ENCODE measurements around the gene SLC6A19. TPM values are rescaled to one million over a fixed set of nuclear protein-coding genes. Genes with fewer than 3 reads are reported as not detected.

SLC6A19 gene
- total and polyA plus RNA-seq, 2 of the 4 experiments (the other 2 are of a cell fraction) = not detected

- WGBS, 2 experiments (ENCODE audit: extremely low coverage in 2 of 2, insufficient read length in 1 of 2) = no CpG with 5 or more reads among the region's 6 CpGs
- POLR2A ChIA-PET (ENCODE audit: unreplicated experiment) = no interaction called here
These were observed 10.6 kb upstream of the SLC6A19 start for GRCh38 chr5:1190837-1191239.

More at GRCh38 chr5:1190837-1191239, 10.6 kb upstream of the SLC6A19 start:
- Histone ChIP-seq H3K14ac (replicated peaks; ENCODE audit: low read depth, low read length) (no peak overlapping the region), H2BK5ac (ENCODE audit: low read depth, low read length, poor library complexity, severe bottlenecking) (no peak overlapping the region), H3K4me3 (ENCODE audit: insufficient read depth, low read depth, low read length) (no peak overlapping the region), H2AK9ac (replicated peaks; ENCODE audit: low read depth, low read length, poor library complexity) (no peak overlapping the region), H3K27ac (ENCODE audit: insufficient read depth, low read length) (no peak overlapping the region), H3K4me2 (ENCODE audit: low read depth, low read length) (no peak overlapping the region), H3K79me1 (ENCODE audit: low read depth in 1 of 2, low read length in 2 of 2) (no peaks in the 10 kb centered on the region), H2BK20ac (ENCODE audit: low read depth, low read length) (no peak overlapping the region), H3K56ac (ENCODE audit: extremely low read depth, insufficient read depth, low read length) (no peak overlapping the region), H3K23ac (ENCODE audit: low read depth, low read length) (no peak overlapping the region), H2BK120ac (ENCODE audit: low read depth, low read length) (no peak overlapping the region), H2BK15ac (ENCODE audit: low read depth, low read length) (no peak overlapping the region), H3K36me3 (ENCODE audit: control insufficient read depth, insufficient read depth, low read length) (no peaks in the 10 kb centered on the region), H3K9ac (ENCODE audit: low read depth, low read length) (no peak overlapping the region), H4K91ac (ENCODE audit: insufficient read depth, low read depth, low read length) (no peak overlapping the region), H3K4me1 (ENCODE audit: control insufficient read depth, insufficient read depth, low read length) (no peaks in the 10 kb centered on the region), H4K20me1 (ENCODE audit: insufficient read depth, low read length) (no peaks in the 10 kb centered on the region), H3K9me1 (ENCODE audit: insufficient read depth, low read length) (no peaks in the 10 kb centered on the region), H3K18ac (ENCODE audit: low read depth, low read length) (no peak overlapping the region), H4K8ac (ENCODE audit: low read depth in 2 of 2, low read length in 2 of 2) (no peak overlapping the region), H3K9me3 (ENCODE audit: control insufficient read depth, insufficient read depth, low read length) (no peaks in the 10 kb centered on the region), H2AFZ (replicated peaks; ENCODE audit: low read length, poor library complexity) (no peak overlapping the region), H3K27me3 (ENCODE audit: control insufficient read depth, insufficient read depth, low read length) (peaks cover 25% of the 10 kb centered on the region; the same call in 1 of the 2 replicates), H3K4ac (ENCODE audit: low read depth, low read length) (no peak overlapping the region), H4K5ac (ENCODE audit: low read depth, low read length) (no peak overlapping the region), H2AK5ac (ENCODE audit: low read depth, low read length) (no peak overlapping the region)
- DNase-seq (no peak), ATAC-seq (ENCODE audit: low read depth) (no peak)
- intact Hi-C loops (cut with micrococcal nuclease) (no loop called here), dilution Hi-C loops (cut with HindIII; ENCODE audit: low sequenced_read_pairs, unreplicated experiment) (no loop called here), in situ Hi-C loops (cut with MboI; ENCODE audit: low sequenced_read_pairs) (no loop called here)
- no TSS peak for BruUV-seq (replicated peaks)
- TF ChIP-seq RCOR1 (IDR thresholded peaks at IDR 0.05; ENCODE audit: insufficient replicate concordance, low read length) = no peak
- no peak for TF ChIP-seq USF2 (IDR thresholded peaks at IDR 0.05; ENCODE audit: low read depth, low read length)
- TF ChIP-seq MAZ (IDR thresholded peaks at IDR 0.05; ENCODE audit: borderline replicate concordance, low read depth, low read length) = no peak
- TF ChIP-seq MXI1 (IDR thresholded peaks at IDR 0.05; ENCODE audit: borderline replicate concordance, low read depth, low read length) = no peak
- no peak for TF ChIP-seq SMC3 (IDR thresholded peaks at IDR 0.05; ENCODE audit: low read depth, low read length)
- TF ChIP-seq CEBPB (IDR thresholded peaks at IDR 0.05; ENCODE audit: low read depth, low read length) = no peak
- TF ChIP-seq CTCF (conservative IDR thresholded peaks at IDR 0.05; ENCODE audit: low read depth, low read length) = no peak
- TF ChIP-seq MAFK (IDR thresholded peaks at IDR 0.05; ENCODE audit: low read depth, low read length) = no peak
- TF ChIP-seq CHD1 (IDR thresholded peaks at IDR 0.05; ENCODE audit: low read depth, low read length) = no peak
- no peak for TF ChIP-seq NFE2L2 (IDR thresholded peaks at IDR 0.05; ENCODE audit: low read depth, low read length)
- no peak for TF ChIP-seq RAD21 (IDR thresholded peaks at IDR 0.05; ENCODE audit: low read length)
- no peak for TF ChIP-seq RFX5 (IDR thresholded peaks at IDR 0.05; ENCODE audit: low read depth, low read length)
- TF ChIP-seq ELK1 (IDR thresholded peaks at IDR 0.05; ENCODE audit: borderline replicate concordance, low read depth, low read length) = no peak
- TF ChIP-seq FOS (IDR thresholded peaks at IDR 0.05; ENCODE audit: low read depth, low read length) = no peak
- no peak for TF ChIP-seq BHLHE40 (IDR thresholded peaks at IDR 0.05; ENCODE audit: low read depth, low read length)
- CTCF ChIA-PET = no interaction called here

Data from IMR-90 (cell line).